ENCODE measurements around the gene ZNF594. TPM values are rescaled to one million over a fixed set of nuclear protein-coding genes. Genes with fewer than 3 reads are reported as not detected.
"Not testable (repeated sequence)": the region's sequence is repeated elsewhere in the genome, so short reads cannot be mapped to it uniquely, and the experiment has no call there.

The ZNF594 gene
- polyA plus RNA-seq (ENCODE audit: insufficient read length in 10 of 10): 10 to 100 TPM in 4 of 10 donors, 1 to 10 TPM in 6; 7.2 to 13.5 (median 9.0) TPM
- long read RNA-seq, donor 1, full-length matches to known transcripts: 1 of 1 reads
- long read RNA-seq, donor 1, partial matches to known transcripts: 0 of 1 reads
- long read RNA-seq, donor 1, other reads (novel, unspliced or antisense): 0 of 1 reads
- long read RNA-seq, donor 2, full-length matches to known transcripts: 4 of 4 reads
- long read RNA-seq, donor 2, partial matches to known transcripts: 0 of 4 reads
- long read RNA-seq, donor 2, other reads (novel, unspliced or antisense): 0 of 4 reads
- long read RNA-seq, donor 3: 0 reads
- long read RNA-seq, donor 4: 0 reads
- long read RNA-seq, donor 5, full-length matches to known transcripts: 4 of 4 reads
- long read RNA-seq, donor 5, partial matches to known transcripts: 0 of 4 reads
- long read RNA-seq, donor 5, other reads (novel, unspliced or antisense): 0 of 4 reads
- long read RNA-seq, donor 6, partial matches to known transcripts: 0 of 1 reads
- long read RNA-seq, donor 6, other reads (novel, unspliced or antisense): 0 of 1 reads
- long read RNA-seq, donor 7, partial matches to known transcripts: 0 of 1 reads
- long read RNA-seq, donor 7, other reads (novel, unspliced or antisense): 0 of 1 reads
- long read RNA-seq, donor 8, full-length matches to known transcripts: 7 of 7 reads
- long read RNA-seq, donor 8, partial matches to known transcripts: 0 of 7 reads
- long read RNA-seq, donor 8, other reads (novel, unspliced or antisense): 0 of 7 reads
- long read RNA-seq, donor 9, full-length matches to known transcripts: 2 of 2 reads
- long read RNA-seq, donor 9, partial matches to known transcripts: 0 of 2 reads
- long read RNA-seq, donor 9, other reads (novel, unspliced or antisense): 0 of 2 reads

DNA sequence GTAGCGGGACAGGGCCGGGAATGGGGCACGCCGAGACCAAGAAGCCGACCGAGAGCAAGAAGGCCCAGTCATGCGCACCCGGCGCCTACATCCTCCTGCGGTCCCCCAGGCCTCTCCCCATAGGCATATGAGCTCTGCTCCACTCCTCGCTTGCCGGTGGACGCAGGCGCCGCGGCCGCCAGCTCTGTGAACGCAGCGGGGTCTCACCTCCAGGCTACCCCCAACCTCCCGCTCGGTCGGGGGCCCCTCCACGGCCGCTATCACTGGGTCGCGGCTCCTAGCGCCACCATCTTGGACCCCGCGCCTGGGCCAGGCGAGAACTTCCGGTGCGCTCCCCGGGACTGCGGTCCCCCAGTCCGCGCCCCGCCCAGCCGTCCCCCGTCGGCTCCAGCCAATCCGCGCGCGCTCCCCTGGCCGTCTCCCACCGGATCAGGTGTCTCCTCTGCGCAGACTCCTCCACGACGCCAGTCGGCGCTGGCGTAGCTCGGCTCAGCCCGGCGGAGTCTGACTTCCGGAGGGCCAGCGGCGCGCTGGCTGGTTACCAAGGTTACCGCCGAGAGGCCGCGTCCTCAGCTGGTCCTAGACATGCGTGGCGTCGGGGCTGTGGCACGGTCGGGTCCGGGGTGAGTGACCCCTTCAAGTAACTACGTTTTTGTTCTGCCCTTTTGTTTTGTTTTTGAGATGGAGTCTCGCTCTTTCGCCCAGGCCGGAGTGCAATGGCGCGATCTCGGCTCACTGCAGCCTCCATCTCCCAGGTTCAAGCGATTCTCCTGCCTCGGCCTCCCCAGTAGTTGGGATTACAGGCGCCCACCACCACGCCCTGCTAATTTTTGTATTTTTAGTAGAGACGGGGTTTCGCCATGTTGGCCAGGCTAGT, at the start of gene ZNF594:
Gene ZNF594, minus strand, starts transcription at position 328 of the 877 bp plus-strand sequence. CDS start 7,612 bp downstream, outside the sequence.
- DNase-seq: peak; percentile 96 to 99 (median 98)

DNA sequence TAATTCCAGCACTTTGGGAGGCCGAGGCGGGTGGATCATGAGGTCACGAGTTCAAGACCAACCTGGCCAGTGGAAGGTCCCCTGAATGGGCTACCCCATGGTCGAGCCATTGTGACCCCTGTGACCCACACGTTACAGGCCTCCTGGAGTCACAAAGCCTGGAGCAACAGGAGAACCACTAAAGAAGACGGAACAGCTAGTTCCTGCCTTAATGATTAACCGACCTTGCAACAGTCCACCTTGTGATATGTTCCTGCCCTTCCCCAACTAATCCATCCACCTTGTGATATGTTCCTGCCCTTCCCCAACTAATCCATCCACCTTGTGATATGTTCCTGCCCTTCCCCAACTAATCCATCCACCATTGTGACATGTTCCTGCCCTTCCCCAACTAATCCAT, 48.1 kb upstream of the ZNF594 start:
- not testable (repeated sequence) for DNase-seq

DNA sequence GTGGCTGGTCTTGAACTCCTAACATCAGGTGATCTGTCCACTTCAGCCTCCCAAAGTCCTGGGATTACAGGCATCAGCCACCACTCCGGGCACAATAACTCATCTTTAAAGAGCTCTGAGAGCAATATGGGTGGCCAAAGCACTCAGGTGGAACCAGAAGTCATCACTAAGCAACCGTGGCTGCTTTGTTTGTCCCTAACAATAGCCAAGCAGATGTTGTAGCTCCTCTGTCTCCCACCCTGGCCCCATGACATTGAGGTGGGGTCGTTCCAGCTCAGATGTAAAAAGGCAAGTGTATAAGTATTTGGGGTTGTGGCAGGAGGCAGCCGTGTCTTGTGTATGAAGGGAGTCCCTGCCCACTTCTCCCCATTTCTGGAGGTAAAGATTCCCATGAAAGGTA, 46.7 kb upstream of the ZNF594 start:
- no peak for DNase-seq

DNA sequence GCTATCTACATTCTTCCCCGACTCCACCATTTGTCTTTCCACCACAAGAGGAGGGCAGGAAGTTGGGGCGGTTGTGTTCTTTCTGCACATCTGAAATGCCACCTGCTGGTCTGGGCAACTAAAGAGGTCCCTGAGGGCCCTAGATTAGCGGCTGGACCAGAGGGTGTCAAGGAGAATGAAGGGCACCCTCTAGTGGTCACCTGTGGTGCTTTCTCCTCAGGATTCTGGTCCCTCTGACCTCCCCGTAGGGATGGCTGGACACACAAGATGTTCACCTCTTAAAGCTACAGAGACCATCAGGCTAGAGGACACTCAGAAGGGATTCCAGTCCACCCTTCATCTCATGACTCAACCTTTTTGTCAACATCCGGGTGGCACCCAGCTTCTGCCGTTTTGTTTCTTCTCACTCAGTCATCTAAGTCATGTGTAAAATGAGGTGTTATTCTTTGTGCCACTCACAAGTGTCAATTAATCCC, 45.9 kb upstream of the ZNF594 start:
- peak in 1 of 3 donors; percentile 34 for DNase-seq

DNA sequence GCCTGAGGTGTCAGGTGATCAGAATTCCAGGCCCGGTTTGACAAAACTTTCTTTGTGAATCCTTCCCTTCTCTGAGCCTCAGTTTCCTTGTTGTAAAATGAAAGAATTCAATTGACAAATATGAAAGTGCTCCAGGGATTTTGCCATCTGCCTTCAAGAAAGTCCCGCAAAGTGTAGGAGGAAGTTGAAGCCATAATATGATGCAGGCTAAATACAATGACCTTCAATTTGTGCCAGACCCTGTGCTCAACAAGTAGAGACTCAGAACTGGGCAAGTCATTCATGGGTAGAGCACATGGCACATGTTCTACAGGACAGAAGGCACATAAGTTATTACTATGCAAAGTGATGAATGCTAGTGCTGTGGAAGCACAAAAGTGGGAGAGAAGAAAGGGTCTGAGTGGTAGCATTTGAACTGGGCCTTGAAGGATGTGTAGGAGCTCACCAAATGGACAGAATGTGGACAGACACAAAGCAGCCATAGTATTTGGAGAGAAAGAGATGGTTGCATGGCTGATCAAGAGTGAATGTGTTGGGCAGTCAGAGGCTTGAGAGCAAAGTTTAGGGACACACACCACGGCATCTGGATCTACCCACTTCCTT, 45.4 kb upstream of the ZNF594 start:
- DNase-seq: no peak

DNA sequence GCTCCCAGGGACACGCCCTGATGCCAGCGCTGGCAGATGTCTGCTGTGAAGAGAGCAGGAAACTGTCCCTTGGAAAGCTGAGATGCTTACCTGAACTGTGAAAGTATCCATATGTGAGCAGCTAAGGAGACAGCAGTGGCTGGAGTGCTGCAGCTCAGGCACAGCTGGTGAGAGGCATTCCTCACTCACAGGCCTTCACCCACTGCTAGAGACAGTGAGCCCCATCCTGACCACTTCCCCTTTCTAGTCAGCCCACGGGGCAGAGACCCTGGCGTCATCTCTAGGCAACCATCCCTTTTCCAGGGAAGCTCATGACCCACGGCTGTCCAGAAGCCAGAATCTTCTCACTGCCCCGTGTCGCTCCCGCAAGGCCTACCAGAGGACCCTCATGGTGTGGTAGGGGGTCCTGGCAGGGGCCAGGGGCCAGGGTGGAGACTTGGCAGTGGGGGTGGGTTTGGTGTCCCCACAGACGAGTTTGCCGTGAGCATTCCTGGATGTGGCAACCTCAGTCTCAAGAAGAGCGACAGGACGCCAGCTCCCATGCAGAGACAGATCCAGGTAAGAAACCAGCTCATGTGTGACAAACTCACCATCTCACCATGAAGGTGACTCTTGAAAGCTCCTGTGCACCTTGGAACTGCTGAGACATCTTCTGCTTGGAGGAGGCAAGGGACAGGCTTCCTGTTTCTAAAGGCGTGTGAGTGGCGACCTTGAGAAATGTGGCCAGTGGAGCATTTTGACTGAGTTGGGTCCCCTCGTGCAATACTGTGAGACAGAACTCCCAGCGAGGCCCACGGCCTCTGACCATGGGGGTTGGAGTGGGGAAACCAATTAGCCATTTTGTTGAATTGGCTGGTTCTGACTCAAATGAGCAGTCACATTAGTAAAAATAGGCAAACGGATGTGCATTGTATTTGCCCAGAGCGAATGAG, 43.2 kb upstream of the ZNF594 start, which contains the start of gene SCIMP:
Gene SCIMP, minus strand, starts transcription at position 216 of the 932 bp plus-strand sequence. Its CDS starts 105 bp downstream, at position 111.
- peak in 1 of 3 donors; percentile 37 for DNase-seq

DNA sequence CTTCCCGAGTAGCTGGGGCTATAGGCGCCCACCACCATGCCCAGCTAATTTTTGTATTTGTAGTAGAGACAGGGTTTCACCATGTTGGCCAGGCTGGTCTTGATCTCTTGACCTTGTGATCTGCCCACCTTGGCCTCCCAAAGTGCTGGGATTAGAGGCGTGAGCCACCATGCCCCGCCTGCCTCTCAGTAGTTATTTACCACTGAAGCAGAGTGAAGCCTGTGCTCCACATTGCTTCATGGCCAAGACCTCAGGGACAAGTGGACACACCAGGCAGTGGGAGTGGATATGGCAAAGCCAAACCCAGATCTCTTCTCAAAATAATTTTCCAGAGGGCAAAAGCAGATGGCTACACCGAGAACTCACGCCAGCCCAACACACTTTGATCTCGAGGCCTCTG, 41.8 kb upstream of the ZNF594 start:
- not testable (repeated sequence) for DNase-seq

DNA sequence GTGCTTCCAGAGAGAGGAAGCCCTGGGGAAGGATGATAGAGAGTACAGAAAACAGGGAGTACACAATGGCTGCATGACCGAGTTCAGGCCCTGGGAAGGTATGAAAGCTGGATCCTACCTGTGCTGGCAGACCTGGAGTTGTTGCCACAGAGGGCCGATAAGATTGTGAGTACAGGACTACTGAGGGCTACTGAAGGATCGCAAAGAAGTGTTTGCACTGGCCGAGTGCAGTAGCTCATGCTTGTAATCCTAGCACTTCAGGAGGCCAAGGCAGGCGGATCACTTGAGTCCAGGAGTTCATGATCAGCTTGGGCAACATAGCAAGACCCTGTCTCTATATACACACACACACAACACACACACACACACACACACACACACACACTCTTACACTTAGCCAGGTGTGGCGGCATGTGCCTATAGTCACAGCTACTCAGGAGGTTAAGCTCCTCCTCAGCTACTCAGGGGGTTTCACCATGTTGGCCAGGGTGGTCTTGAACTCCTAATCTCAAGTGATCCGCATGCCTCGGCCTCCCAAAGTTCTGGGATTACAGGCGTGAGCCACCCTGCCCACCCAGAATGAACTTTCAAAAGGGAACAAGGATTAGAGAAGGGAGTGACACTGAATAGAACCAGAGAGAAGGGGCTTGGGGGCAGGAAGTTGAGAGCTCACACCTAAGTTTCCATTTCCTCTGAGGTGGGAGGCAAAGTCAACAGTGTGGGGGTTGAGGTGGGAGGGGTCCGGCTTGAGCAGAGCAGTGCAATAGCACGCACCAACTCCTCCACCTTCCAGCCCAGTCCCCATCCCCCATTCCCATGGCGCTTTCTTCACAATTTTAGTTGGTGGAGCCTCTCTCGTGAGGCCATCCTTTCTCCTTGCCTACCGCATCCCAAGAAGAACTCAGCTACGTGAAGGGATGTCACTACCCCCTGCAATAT, 35.5 kb upstream of the ZNF594 start:
- no peak for DNase-seq

DNA sequence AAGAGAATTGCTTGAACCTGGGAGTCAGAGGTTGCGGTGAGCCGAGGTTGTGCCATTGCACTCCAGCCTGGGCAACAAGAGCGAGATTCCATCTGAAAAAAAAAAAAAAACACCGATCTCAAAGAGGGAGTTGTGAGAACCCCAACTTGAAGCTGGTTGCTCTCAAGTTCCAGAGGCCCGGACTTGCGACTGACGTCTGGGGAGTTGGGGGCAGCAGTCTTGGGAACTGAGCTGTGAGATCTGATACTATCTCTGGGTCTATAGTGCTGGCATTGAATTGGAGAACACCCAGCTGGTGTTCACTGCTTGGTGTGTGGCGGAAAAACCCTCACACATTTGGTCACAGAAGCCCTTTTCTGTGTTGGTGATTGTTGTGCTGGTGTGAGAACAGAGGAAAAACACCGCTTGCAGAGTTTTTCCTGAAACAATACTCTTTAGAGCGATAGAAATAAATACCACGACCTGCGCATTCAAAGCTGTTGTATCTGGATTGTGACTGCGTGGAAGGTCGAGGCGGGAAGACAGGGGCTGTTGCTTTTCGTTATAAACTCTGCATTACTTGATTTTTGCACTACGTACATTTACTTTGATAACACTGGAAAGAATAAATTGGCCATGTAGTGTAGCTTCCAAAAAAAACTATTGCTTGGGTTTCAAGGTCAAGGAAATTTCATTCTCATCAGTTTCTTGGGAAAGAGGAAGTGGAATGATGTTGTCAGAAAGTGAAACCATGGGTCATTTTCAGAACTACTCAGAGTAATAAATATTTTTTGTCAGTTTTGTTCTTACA, 34.2 kb upstream of the ZNF594 start:
- no peak for DNase-seq

DNA sequence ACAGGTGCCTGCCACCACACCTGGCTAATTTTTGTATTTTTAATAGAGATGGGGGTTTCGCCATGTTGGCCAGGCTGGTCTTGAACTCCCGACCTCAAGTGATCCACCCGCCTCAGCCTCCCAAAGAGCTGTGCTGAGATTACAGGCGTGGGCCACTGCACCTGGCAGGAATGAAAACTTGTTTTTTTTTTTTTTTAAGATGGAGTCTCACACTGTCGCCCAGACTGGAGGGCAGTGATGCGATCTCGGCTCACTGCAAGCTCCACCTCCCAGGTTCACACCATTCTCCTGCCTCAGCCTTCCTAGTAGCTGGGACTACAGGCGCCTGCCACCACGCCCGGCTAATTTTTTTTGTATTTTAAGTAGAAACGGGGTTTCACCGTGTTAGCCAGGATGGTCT, 30.2 kb upstream of the ZNF594 start:
- not testable (repeated sequence) for DNase-seq

DNA sequence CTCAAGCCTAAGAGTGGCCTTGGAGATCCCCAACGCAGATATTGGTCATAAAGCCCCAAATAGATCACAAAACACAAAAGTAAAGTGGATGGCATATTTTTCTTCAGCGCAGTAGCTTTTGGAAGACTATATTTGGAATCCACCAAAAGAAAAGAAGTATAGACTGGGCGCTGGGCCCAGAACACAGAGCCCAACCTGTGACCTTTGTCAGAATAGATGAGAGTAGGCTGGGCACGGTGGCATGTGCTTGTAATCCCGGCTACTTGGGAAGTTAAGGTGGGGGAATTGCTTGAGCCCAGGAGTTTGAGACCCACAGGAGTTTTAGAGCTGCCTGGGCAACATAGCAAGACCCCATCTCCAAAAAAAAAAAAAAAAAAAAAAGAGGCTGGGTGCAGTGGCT, 28.4 kb upstream of the ZNF594 start:
- DNase-seq: no peak

DNA sequence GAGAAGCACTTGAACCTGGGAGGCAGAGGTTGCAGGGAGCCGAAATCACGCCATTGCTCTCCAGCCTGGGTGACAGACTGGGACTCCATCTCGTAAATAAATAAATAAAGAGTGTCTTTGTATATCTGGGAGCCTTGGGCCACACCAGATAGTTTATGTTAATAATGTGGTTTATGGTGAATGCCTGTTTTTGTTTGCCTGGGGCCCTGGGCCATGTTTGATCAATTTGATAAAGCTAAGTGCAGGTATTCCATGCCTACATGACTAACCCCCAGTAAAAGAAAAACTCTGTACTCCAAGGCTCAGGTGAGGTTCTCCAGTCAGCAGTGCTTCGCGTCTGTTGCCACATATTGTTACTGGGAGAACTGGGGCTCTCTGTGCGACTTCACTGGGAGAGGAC, 27.9 kb upstream of the ZNF594 start:
- DNase-seq: no peak

DNA sequence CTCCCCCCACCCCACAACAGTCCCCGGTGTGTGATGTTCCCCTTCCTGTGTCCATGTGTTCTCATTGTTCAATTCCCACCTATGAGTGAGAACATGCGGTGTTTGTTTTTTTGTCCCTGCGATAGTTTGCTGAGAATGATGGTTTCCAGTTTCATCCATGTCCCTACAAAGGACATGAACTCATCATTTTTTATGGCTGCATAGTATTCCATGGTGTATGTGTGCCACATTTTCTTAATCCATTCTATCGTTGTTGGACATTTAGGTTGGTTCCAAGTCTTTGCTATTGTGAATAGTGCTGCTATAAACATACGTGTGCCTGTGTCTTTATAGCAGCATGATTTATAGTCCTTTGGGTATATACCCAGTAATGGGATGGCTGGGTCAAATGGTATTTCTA, 25.9 kb upstream of the ZNF594 start:
- DNase-seq: not testable (repeated sequence)

DNA sequence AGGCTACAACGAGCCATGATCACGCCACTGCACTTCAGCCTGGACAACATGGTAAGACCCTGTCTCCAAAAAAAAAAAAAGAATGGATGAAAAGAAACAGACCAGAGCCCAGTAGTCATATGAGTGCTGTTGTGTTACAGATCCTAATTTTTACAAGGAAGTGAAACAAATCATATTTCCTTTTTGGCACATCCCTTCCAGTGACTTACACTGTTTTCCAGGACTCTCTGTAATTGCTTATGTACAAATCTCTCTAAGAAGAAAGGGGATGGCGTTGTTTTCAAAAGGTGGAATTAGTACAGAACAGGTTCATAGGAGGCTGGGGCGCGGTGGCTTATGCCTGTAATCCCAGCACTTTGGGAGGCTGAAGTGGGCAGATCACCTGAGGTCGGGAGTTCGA, 19.8 kb upstream of the ZNF594 start:
- no peak for DNase-seq

DNA sequence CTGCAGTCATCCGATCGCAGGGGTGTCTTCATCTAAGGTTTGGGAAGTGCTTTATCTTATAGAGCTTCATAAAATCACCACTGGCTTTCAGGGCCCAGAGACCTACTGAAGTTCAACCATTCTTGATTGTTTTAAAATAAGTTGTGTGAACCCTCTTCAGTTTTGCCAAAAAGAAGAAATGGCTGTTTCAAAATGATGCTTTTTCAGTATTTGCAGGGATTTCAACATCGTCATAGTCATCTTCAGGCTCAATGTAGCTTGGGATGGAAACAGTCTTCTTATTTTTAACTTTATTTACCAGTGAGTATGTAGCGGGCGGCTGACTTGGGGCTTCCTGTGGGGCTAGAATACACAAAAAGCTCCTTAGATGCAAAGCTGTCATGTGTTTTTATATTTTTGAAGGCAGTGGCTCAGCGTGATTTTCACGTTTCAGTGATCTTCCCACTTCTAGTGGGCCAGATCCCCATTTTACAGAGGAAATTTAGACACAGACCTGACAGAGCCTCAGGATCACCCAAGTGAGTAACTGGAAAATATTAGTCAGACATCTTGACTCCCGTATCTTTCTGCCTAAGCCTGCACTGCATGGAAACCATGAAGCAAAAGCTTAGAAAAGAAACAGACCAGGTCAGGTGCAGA, 19.1 kb upstream of the ZNF594 start:
- DNase-seq: no peak

DNA sequence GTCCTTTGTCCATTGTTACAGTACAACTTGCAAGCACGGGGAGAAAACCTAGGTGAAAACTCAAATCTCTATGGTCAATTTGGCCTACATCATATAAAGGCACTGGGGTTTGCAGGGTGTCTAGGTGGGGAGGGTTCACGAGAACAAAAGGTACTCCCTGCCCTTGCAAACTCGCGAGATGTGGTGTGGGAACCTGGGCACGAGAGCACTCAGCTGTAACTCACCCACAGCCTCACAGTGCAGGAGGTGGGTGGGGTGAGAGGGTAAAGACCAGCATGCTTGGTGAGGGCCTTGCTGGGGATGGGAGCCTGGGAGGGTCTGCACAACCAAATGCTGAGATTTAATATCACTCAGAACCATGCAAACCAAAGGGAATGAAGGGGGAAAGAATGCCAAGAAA, 18.4 kb upstream of the ZNF594 start:
- no peak for DNase-seq

DNA sequence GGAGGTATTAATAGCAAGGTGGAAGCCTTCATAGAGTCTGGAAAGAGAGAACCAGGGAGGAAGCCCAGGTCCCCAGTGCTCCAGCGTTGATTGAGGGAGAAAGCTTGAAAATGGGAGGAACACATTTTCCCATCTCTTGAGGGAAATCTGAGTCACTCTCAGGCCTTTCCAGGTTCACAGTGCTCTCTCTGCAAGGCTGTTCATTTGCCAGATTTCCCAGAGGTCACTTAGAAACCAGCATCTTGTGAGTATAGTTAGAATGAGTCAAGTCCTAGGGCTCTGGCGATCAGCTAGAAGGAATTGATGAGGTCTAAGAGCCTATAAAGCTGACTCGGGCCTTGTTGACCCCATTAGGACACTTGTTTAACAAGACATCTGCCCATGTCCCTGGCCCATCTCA, 17.7 kb upstream of the ZNF594 start:
- no peak for DNase-seq

Measured in muscle of back (tissue), 13 donors.